OCI-LY7 (cell line): Measurements from ENCODE around the gene DLGAP1.

Experiments
- EZH2phosphoT487 ChIP-seq: fragments of 200-600 bp; sonication (generic); IDR thresholded peaks from 2 replicates; pipeline ENCODE4 v1.6.1; 2018; ENCODE audit warnings: low read depth, borderline replicate concordance, mild to moderate bottlenecking, mixed run types, antibody characterized with exemption, low read length, moderate library complexity, mixed read lengths
- TF ChIP-seq, protein P1 (sequence below): fragments of 200-600 bp; sonication (generic); conservative IDR thresholded peaks from 2 replicates; pipeline ENCODE4 v1.5.1; 2014; ENCODE audit warnings: mild to moderate bottlenecking, antibody characterized with exemption, low read length, moderate library complexity, mixed read lengths

DNA sequence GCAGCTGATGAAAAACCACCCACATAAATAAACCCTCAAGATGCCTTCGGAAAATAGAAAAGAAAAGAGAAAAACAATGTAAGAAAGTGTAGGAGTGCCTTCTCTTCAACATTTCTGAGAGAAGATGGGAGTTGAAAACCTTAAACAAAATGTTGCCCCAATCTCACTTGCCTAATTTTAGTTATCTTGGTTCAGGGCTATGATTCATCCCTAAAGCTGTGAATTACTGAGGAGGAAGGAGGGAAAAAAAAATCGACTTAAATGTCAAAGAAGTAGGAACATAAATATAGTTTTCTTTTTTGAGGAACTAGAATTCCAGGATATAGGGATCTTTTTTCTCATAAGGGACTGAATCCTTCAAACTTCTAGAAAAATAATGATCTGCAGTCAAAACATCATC, 644.8 kb downstream of the DLGAP1 start:
- TF ChIP-seq, protein P1, sequence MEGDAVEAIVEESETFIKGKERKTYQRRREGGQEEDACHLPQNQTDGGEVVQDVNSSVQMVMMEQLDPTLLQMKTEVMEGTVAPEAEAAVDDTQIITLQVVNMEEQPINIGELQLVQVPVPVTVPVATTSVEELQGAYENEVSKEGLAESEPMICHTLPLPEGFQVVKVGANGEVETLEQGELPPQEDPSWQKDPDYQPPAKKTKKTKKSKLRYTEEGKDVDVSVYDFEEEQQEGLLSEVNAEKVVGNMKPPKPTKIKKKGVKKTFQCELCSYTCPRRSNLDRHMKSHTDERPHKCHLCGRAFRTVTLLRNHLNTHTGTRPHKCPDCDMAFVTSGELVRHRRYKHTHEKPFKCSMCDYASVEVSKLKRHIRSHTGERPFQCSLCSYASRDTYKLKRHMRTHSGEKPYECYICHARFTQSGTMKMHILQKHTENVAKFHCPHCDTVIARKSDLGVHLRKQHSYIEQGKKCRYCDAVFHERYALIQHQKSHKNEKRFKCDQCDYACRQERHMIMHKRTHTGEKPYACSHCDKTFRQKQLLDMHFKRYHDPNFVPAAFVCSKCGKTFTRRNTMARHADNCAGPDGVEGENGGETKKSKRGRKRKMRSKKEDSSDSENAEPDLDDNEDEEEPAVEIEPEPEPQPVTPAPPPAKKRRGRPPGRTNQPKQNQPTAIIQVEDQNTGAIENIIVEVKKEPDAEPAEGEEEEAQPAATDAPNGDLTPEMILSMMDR: no peak
- TF ChIP-seq EZH2phosphoT487: no peak
